D721Med (cell line): Measurements from ENCODE around the gene PTGES3.
"Not testable (repeated sequence)": the region's sequence is repeated elsewhere in the genome, so short reads cannot be mapped to it uniquely, and the experiment has no call there.

Experiments
- DNase-seq: peaks from one replicate; pipeline ENCODE4 v3.0.0; 2011; ENCODE audit warnings: low spot score; ENCODE audit not compliant: insufficient read length
- FAIRE-seq: peaks from 2 replicates; lab custom pipeline; 2011; peaks lifted over from hg19 to GRCh38; lab: Jason Lieb, UNC
- CTCF ChIP-seq: IDR thresholded peaks from 2 replicates; pipeline ENCODE4 v1.5.1; 2012; ENCODE audit warnings: mild to moderate bottlenecking, control low read depth; ENCODE audit not compliant: insufficient read depth; ENCODE audit errors: missing control alignments

Gene PTGES3

DNA sequence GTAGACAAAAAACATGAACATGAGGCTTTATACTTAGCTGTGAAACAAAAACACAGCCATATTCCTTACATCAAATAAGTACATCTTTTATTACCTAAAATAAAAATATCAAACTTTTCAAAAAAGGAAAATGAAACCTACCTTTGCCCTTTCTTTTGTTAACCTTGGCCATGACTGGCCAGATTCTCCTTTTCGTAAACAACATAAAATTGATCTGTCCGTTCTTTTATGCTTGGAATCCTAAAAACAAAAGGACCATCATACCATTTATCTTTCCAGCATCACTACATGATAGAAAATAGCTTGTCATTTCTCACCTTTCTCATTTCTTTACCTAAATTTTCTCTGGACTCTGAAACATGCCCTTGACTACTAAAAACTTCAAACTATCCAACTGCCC lies 16.5 kb downstream of the PTGES3 start:
- FAIRE-seq (no peak), DNase-seq (no peak)
- TF ChIP-seq CTCF, result no peak

GRCh38 chr12:56670836-56671235 lies 17.2 kb downstream of the PTGES3 start:
- TF ChIP-seq CTCF, result no peak
- FAIRE-seq (no peak), DNase-seq (no peak)

DNA sequence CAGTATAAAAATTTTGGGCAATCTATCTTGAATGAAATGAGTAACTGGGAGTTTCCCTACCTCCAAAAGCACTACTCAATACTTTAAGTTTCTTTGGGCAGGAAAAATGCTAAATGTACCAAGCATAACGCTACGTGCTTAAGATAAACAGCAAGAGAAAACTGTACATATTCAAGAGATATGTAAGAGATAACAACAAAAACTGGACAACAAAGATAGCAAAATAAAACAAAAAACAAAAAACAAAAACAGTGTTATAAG lies 20.0 kb downstream of the PTGES3 start:
- TF ChIP-seq CTCF, result no peak
- no peak for FAIRE-seq
- no peak for DNase-seq

- DNase-seq, result no peak
- FAIRE-seq, result no peak
- TF ChIP-seq CTCF, result no peak
These were observed 26.0 kb downstream of the PTGES3 start for GRCh38 chr12:56661979-56662638.

DNA sequence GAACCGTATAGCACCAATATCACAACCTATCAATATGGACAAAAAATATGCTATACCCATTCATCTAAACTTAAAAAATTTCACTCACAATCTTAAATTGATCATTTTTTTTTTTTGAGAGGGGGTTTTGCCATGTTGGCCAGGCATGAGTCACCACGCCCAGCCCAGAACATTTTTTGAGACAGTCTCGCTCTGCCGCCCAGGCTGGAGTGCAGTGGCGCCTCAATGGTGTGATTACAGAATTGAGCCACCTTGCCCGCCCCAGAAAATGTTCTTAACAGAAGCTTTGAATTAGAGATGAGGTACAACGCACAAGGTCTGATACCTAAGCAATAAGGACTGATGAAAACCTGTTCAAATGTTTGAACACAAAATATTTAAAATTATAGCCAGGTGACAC lies 26.5 kb downstream of the PTGES3 start:
- no peak for TF ChIP-seq CTCF
- FAIRE-seq (no peak), DNase-seq (no peak)

DNA sequence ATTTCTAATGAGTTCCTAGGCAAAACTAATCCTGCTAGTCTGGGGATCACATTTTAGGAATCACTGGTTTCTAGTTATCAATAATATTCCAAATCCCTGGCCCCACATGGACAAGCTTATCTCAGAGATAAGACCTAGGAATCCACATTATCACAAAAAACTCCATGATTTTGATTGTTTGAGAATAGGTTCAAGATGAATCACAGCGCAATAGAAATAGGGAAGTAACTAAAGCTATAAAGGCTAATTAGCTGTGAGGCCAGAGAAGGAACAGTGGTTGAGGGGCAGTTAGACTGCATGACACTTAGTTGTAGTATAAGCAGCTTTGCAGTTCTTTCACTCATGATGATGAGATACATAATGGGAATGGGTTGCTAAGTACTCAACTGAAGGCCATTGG lies 29.2 kb downstream of the PTGES3 start:
- FAIRE-seq (no peak), DNase-seq (no peak)
- no peak for TF ChIP-seq CTCF

DNA sequence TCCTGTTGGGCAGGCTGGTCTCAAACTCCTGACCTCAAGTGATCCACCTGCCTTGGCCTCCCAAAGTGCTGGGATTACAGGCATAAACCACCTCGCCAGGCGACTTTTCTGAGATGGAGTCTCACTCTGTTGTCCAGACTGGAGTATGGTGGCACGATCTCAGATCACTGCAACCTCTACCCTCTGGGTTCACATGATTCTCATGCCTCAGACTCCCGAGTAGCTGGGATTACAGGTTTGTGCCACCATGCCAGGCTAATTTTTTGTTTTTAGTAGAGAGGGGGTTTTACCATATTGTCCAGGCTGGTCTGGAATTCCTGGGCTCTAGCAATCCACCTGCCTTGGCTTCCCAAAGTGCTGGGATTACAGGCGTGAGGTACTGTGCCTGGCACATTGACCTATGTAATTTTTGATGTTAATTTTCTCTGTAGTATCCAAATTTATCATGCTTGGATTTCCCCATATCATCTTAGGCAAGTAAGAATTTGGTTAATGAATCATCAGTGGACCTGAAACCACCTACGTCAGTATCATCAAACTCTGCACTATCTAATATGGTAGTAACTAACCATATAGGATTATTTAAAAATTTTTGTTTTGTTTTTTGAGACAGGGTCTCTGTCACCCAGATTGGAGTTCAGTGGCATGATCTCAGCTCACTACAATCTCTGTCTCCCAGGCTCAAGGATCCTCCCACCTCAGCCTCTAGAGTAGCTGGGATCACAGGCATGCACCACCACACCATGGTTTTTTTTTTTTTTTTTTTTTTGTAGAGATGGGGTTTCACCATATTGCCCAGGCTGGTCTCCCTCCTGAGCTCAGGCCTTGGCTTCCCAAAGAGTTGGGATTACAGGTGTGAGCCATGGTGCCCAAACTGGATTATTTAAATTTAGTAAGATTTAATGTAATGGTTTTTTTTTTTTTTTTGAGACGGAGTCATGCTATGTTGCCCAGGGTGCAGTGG lies 30.4 kb downstream of the PTGES3 start:
- no peak for TF ChIP-seq CTCF
- FAIRE-seq (no peak), DNase-seq (no peak)

DNA sequence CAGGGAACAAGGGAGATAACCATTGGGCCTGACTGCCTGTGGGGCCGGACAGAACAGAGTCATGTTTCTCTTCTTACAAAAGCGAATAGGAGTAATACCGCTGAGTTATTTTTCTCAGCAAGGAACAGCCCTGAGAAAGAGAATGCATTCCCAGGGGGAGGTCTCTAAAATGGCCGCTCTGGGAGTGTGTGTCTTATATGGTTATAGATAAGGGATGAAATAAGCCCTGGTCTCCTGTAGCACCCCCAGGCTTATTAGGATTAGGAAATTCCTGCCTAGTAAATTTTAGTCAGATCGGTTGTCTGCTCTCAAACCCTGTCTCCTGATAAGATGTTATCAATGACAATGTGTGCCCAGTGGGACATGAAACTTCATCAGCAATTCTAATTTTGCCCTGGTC lies 34.3 kb downstream of the PTGES3 start:
- not testable (repeated sequence) for DNase-seq, FAIRE-seq

DNA sequence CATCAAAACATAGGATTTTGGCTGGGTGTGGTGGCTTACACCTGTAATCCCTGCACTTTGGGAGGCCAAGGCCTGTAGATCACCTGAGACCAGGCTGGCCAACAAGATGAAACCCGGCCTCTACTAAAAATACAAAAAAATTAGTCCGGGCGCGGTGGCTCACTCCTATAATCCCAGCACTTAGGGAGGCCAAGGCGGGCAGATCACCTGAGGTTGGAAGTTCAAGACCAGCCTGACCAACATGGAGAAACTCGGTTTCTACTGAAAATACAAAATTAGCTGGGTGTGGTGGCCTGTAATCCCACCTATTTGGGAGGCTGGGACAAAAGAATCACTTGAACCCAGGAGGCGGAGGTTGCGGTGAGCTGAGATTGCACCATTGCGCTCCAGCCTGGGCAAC lies 40.1 kb downstream of the PTGES3 start:
- FAIRE-seq, DNase-seq: not testable (repeated sequence)
